ENCODE data around the gene TBX10.
A peak's percentile ranks its signal among the peaks of the same experiment; 100 is the strongest.
"Not testable (repeated sequence)": the region's sequence is repeated elsewhere in the genome, so short reads cannot be mapped to it uniquely, and the experiment has no call there.

TBX10 gene

GRCh38 chr11:67631411-67631810, 8.2 kb downstream of the TBX10 start:
- no peak for DNase-seq (ENCODE audit: low spot score)

DNA sequence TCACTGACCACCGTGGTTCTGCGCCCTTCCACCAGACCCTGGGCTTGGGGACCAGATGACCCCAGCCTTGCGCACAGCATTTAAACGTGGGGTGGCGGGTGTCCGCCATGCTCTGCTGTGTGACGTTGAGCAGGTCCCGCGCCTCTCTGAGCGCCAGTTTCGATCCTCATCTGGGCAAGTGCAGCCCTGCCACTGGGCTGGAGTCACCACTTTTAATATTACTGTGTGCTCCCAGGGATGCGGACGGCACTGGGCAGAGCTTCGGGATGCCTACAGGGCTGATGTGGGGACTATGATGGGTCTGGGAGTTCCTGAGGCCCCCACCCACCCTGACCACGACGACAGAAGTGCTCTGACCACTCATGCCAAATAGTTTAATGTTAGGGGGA, 8.6 kb downstream of the TBX10 start:
- no peak for DNase-seq (ENCODE audit: low spot score)

DNA sequence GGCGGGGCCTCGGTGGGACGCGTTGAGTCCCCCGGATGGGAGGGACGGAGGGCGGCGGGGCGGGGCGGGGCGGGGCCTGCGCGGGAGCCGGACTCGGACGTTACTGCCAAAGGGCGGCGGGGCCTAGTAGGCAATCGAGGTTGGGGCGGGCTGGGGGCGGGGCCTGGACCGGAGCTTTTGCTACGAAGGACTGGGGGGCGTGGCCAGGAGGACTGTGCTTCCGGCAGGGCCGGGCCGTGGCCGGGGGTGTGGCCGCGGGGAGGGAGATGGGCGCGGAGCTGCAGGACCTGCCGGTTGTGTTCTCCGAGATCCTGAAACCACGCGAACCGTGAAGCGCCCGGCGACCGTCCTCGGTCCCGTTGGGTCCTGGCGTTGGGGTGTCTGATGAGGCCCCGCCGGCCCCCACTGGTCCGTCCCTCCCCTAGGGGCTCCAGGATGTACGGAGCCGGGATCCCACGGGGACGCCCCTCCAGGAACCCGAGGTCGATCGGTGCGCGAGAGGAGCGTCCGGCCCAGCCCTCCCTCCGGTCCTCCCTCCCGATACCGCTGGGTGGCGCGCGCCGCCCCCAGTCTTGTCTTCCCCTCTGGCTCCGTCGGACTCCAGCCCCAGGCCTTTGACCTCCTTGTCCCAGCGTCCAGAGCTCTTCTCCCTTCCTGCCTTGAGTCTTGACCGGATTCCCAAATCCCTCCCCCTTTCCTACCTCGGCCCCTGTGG, 9.2 kb downstream of the TBX10 start:
- peak; percentile 99 for DNase-seq (ENCODE audit: low spot score)

- peak; percentile 80 for DNase-seq (ENCODE audit: low spot score)
These were observed 10.0 kb downstream of the TBX10 start, which contains the start of gene NUDT8 for GRCh38 chr11:67629386-67630227. Gene NUDT8, minus strand, starts transcription at chr11:67629937. Its CDS starts 26 bp downstream, at chr11:67629911.

GRCh38 chr11:67628710-67629385, 10.7 kb downstream of the TBX10 start:
- DNase-seq (ENCODE audit: low spot score): no peak

DNA sequence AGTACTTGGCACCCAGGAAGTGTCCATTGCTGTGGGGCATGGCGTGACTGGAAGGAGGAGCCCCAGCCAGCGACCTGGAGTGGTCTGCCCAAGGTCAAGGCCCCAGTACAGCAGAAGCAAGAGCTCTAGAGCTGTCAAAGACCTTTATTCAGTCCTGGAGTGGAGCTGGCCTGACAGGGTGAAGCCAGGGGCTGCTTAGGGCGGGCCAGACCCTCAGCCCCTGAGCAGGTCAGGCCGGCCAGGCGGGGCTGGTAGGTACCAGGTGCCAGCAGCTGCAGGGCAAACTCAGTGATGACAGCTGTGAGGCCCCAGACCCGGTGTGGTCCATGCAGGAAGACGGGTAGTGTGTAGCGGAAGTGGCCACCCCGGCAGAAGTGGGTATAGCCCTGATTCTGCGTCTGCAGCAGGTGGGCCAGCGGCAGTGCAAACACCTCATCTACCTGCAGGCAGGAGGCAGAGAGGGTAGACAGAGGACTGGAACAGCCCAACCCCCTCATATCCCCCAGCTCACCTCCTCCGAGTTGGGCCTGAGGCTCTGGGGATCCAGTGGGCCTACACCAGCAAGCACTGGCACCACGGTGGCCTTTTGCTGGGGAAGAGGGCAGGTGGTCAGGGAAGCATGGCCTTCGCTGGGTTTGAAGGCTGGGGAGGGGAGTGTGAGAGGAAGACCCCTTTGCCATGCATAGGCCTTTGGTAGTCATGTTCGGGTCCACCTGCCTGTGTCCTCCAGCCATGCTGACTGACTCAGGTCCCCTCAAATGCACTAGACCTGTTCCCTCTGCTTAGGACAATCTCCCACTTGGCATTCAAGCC, 11.5 kb downstream of the TBX10 start:
- no peak for DNase-seq (ENCODE audit: low spot score)

GRCh38 chr11:67627441-67627811, 12.1 kb downstream of the TBX10 start:
- no peak for DNase-seq (ENCODE audit: low spot score)

GRCh38 chr11:67626970-67627369, 12.6 kb downstream of the TBX10 start:
- DNase-seq (ENCODE audit: low spot score): no peak

GRCh38 chr11:67626131-67626833, 13.3 kb downstream of the TBX10 start:
- DNase-seq (ENCODE audit: low spot score): not testable (repeated sequence)

- not testable (repeated sequence) for DNase-seq (ENCODE audit: low spot score)
These were observed 15.8 kb downstream of the TBX10 start for GRCh38 chr11:67623795-67624194.

DNA sequence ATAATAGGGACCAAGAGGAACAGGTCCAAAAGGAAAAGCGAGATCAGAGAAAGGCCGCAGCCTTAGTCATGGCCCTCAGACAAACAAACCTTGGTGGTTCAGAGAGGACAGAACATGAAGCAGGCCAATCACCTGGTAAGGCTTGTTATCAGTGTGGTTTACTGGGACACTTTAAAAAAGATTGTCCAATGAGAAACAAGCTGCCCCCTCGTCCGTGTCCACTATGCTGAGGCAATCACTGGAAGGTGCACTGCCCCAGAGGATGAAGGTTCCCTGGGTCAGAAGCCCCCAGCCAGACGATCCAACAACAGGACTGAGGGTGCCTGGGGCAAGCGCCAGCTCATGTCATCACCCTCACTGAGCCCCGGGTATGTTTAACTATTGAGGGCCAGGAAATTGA, 16.7 kb downstream of the TBX10 start:
- DNase-seq (ENCODE audit: low spot score): not testable (repeated sequence)

DNA sequence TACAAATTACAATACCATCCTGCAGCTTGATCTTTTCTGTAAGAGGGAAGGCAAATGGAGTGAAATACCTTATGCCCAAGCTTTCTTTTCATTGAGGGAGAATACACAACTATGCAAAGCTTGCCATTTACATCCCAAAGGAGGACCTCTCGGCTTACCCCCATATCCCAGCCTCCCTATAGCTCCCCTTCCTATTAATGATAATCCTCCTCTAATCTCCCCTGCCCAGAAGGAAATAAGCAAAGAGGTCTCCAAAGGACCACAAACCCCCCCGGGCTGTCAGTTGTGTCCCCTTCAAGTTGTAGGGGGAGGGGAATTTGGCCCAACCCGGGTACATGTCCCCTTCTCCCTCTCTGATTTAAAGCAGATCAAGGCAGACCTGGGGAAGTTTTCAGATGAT, 17.6 kb downstream of the TBX10 start:
- DNase-seq (ENCODE audit: low spot score): not testable (repeated sequence)

GRCh38 chr11:67620621-67621020, 18.9 kb downstream of the TBX10 start:
- DNase-seq (ENCODE audit: low spot score): not testable (repeated sequence)

- not testable (repeated sequence) for DNase-seq (ENCODE audit: low spot score)
These were observed 19.6 kb downstream of the TBX10 start for GRCh38 chr11:67619683-67620618.

DNA sequence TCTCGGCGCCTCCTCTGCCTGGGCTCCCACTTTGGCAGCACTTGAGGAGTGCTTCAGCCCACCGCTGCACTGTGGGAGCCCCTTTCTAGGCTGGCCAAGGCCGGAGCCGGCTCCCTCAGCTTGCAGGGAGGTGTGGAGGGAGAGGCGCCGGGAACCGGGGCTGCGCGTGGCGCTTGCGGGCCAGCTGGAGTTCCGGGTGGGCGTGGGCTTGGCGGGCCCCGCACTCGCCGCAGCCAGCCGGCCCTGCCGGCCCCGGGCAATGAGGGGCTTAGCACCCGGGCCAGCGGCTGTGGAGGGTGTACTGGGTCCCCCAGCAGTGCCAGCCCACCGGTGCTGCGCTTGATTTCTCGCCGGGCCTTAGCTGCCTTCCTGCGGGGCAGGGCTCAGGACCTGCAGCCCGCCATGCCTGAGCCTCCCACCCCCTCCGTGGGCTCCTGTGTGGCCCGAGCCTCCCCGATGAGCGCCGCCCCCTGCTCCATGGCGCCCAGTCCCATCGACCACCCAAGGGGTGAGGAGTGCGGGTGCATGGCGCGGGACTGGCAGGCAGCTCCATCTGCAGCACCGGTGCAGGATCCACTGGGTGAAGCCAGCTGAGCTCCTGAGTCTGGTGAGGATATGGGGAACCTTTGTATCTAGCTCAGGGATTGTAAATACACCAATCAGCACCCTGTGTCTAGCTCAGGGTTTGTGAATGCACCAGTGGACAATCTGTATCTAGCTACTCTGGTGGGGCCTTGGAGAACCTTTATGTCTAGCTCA, 20.5 kb downstream of the TBX10 start:
- not testable (repeated sequence) for DNase-seq (ENCODE audit: low spot score)

GRCh38 chr11:67617243-67617953, 22.2 kb downstream of the TBX10 start:
- no peak for DNase-seq (ENCODE audit: low spot score)

- DNase-seq (ENCODE audit: low spot score): no peak
These were observed 22.9 kb downstream of the TBX10 start for GRCh38 chr11:67616431-67617242.

Measured in SW480 (cell line).